Adrenal gland (tissue), 5 donors: ENCODE measurements around the gene MMP24OS.

Experiments
- POLR2A ChIP-seq, 2 donors: fragments of 450-650 bp; IDR thresholded peaks; one replicate each; pipeline ENCODE4 v1.6.1; 2017; ENCODE audit warnings: antibody characterized with exemption in 2 of 2, mild to moderate bottlenecking in 2 of 2, moderate library complexity in 1 of 2
- TF ChIP-seq, protein P1 (sequence below), 6 experiments: fragments of 450-650 bp in 4 of 6; fragments of 200-600 bp in 2 of 6; sonication (generic) in 1 of 6; IDR thresholded peaks; 1 replicate in 5 of 6; 2 replicates in 1 of 6; pipeline versions ENCODE4 v1.5.1 to v1.8.0; 2016 to 2021; ENCODE audit warnings: antibody characterized with exemption in 6 of 6, mild to moderate bottlenecking in 2 of 6, moderate library complexity in 1 of 6
- donor health status: DM: no; HTN: no; CAD: no.

DNA sequence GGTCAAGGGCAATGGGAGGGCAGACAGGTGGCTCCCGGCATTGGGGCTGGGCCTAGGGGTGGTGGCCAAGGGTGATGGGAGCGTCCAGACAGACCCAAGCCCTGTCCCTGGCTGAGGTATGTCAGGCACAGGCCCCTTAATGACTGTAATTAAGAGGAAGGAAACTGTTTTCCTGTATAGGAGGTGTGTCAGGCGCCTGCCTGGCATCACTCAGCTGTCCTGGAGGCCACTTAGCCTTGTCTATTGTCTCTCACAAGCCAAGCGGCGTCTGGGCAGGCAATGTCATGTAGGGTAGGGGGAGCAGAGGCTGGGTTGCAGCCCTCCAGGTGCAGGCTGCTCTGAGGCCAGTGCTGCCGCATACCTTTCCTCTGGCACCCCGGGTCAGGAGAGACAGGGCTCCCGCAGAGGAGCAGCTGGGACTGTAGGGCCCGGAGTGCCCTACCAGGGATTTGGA lies 18.2 kb upstream of the MMP24OS start:
- TF ChIP-seq POLR2A (IDR thresholded peaks at IDR 0.05), result no peak
- TF ChIP-seq, protein P1, sequence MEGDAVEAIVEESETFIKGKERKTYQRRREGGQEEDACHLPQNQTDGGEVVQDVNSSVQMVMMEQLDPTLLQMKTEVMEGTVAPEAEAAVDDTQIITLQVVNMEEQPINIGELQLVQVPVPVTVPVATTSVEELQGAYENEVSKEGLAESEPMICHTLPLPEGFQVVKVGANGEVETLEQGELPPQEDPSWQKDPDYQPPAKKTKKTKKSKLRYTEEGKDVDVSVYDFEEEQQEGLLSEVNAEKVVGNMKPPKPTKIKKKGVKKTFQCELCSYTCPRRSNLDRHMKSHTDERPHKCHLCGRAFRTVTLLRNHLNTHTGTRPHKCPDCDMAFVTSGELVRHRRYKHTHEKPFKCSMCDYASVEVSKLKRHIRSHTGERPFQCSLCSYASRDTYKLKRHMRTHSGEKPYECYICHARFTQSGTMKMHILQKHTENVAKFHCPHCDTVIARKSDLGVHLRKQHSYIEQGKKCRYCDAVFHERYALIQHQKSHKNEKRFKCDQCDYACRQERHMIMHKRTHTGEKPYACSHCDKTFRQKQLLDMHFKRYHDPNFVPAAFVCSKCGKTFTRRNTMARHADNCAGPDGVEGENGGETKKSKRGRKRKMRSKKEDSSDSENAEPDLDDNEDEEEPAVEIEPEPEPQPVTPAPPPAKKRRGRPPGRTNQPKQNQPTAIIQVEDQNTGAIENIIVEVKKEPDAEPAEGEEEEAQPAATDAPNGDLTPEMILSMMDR (IDR thresholded peaks at IDR 0.05), result no peak
